Erythroblast (primary cell): ENCODE data around the gene RNF224.

Source experiments
- GATA1 ChIP-seq: IDR thresholded peaks from 2 replicates; pipeline ENCODE4 v1.6.1; 2011; ENCODE audit warnings: low read depth, mild to moderate bottlenecking, control low read depth, low read length, moderate library complexity
- POLR2A ChIP-seq: IDR thresholded peaks from 2 replicates; pipeline ENCODE4 v1.6.1; 2011; ENCODE audit warnings: mild to moderate bottlenecking, low read length

GRCh38 chr9:137242269-137243203, 15.2 kb downstream of the RNF224 start:
- TF ChIP-seq POLR2A (peak; percentile 10), GATA1 (no peak)
